HCEC 1CT (cell line): ENCODE measurements around the gene MTMR12.

ENCODE experiments used
- DNase-seq: peaks from one replicate; pipeline ENCODE4 v3.0.0-alpha.2; 2017

The MTMR12 gene, protein sequence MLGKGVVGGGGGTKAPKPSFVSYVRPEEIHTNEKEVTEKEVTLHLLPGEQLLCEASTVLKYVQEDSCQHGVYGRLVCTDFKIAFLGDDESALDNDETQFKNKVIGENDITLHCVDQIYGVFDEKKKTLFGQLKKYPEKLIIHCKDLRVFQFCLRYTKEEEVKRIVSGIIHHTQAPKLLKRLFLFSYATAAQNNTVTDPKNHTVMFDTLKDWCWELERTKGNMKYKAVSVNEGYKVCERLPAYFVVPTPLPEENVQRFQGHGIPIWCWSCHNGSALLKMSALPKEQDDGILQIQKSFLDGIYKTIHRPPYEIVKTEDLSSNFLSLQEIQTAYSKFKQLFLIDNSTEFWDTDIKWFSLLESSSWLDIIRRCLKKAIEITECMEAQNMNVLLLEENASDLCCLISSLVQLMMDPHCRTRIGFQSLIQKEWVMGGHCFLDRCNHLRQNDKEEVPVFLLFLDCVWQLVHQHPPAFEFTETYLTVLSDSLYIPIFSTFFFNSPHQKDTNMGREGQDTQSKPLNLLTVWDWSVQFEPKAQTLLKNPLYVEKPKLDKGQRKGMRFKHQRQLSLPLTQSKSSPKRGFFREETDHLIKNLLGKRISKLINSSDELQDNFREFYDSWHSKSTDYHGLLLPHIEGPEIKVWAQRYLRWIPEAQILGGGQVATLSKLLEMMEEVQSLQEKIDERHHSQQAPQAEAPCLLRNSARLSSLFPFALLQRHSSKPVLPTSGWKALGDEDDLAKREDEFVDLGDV

DNA sequence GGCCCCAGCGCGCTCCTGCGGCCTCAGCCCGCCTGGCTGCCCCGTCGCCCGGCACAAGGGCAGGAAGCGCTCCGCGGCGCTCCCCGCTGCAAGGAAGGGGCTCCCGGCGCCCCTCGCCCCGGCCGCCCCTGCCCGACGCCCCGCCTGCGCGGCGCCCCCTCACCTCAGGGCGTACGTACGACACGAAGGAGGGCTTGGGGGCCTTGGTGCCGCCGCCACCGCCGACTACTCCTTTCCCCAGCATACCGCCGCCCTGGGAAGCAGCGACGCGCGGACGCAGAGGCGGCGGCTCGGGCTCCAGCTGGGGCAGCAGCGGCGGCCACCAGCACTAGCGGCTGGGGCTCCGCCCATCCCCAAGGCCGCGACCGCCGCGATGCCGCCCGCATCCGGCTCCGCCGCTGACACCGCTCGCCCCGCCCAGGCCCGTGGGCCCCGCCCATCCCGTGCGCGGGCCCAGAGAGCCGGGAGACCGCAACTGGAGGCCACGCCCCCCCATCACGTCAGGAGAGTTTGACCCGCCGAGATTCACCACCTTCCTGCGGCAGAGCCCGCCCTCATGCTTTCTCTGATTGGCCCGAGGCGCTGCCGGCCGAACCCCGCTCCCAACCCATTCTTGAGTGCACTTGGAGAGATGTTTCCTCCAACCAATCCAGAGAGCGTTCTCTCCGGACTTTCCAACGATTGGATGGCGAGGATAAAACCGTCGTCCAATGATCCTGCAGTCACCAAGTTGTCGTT, at the start of gene MTMR12:
TSS of gene MTMR12 (minus strand) at position 345 of the 738 bp plus-strand sequence. CDS start at position 244, 101 bp downstream.
- peak; percentile 100 for DNase-seq

DNA sequence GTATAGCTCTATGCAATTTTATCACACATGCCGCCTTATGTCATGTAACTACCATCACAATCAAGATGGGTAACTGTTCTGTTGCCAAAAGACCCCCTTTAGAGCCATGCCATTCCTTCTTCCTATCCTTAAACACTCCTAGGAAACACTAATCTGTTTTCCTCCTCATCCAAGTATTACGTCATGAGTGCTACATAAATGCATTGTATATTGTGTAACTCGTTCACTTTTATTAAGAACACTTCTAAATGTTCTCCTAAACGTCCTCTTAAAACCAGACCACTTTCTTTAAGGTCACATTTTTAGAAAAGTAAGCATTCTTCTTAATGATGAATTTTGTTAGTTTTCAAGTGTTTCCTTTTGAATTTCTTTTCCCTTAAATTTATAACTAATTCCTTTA, 49.8 kb upstream of the MTMR12 start:
- DNase-seq = no peak

DNA sequence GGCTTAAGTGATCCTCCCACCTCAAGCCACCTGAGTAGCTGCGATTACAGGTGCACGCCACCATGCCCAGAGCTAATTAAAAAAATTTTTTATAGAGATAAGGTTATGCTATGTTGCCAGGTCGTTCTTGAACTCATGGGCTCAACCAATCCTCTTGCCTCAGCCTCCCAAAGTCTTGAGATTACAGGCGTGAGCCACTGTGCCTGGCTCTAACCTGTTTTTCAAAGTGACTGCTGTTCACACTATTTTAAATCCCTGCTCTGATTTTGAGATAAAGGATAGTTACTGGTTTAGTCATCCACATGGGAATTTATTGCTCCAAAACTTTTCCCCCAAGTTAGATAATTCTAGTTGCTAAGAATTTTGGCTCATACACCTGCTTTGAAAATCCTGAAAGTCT, 48.2 kb upstream of the MTMR12 start:
- no peak for DNase-seq

DNA sequence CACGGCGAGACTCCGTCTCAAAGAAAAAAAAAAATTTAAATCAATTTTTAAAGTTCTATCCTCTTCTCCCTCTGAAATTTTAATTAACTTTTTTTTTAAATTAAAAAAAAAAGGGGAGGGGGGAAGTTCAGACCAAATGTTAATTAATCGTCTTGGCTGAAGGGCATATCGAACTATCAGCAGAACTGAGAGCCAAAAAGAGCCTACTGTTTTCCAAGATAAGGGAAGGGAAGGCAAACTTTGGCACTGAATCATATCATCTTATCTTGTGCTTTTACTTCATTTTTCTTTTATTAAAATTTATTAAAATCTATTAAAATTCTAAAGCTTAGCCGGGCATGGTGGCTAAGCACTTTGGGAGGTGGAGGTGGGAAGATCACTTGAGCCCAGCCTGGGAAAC, 45.9 kb upstream of the MTMR12 start:
- DNase-seq = no peak

DNA sequence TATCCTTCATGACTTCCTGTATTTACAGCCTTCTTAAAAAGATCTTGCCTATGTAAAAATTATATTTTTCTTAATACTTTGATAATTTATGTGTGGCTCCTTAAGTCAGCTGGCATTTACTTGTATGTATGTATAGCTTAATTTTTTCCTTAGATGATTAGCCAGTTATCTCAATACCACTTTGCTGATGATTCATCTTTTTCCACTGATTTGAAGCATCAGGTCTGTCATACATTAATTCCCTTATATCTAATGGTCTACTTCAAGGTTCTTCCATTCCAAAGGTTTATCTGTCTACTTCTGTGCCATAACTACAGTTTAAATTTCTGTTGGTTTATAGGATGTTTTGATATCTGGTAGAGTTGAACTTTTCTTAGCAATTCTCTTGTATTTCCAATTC, 44.9 kb upstream of the MTMR12 start:
- no peak for DNase-seq

DNA sequence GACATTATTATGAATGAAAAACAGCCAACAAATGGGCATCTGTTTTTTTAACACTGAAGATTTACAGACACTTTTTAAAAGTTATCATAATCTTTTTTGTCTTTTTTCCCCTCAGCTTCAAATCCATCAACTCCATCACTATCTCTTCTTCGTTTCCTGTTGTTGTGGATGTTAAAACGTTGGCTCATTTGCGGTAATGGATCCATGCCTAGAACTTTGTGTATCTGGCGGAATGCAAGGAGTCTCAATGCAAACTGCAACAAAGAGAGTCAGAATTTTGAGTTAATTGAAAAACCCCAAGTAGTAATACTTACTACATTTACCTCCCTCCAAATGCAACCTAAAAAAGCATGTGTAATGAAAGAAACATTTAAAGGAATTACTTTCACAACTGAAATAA, 42.9 kb upstream of the MTMR12 start:
- no peak for DNase-seq

DNA sequence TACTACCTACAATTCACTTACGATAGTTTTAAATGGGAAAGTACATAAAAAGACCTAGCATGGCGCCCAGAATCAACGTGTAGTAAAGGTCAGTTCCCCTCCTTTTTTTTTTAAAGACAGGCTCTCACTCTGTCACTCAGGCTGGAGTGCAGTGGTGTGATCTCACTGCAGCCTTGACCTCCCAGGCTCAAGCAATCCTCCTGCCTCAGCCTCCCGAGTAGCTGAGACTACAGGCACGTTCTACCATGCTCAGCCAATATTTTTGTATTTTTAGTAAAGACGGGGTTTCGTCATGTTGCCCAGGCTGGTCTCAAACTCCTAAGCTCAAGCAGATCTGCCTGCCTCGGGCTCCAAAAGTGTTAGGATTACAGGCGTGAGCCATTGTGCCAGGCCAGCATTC, 40.7 kb upstream of the MTMR12 start:
- DNase-seq = no peak

DNA sequence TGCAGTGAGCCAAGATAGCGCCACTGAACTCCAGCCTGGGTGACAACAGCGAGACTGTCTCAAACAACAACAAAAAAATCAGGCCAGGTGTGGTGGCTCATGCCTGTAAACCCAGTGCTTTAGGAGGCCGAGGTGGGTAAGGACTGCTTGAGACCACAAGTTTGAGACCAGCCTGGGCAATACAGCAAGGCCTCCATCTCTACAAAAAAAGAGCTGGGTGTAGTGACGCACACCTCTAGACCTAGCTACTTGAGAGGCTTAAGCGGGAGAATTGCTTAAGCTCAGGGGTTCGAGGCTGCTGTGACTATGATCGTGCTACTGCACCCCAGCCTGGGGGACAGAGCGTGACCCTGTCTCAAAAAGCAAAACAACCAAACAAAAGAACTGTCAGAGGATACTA, 39.9 kb upstream of the MTMR12 start:
- DNase-seq = no peak

DNA sequence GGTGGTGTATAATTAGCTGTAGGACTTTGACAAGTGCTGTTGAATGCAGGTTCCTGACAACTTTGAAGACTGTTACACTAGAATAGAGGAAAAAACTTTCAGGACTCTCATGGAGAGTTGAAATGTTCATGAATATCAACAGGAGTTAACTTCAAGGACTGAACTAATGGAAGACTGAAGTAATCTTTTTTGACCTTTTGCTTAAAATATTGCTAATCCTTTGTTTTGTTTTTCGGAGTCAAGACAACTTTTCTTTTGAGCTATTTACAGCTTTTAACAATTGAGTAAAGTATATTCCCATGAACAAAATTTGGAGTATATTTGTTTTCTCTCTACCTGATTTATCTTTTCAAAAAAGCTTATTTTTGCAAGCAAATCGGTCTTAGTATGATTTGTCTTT, 34.1 kb upstream of the MTMR12 start:
- no peak for DNase-seq

DNA sequence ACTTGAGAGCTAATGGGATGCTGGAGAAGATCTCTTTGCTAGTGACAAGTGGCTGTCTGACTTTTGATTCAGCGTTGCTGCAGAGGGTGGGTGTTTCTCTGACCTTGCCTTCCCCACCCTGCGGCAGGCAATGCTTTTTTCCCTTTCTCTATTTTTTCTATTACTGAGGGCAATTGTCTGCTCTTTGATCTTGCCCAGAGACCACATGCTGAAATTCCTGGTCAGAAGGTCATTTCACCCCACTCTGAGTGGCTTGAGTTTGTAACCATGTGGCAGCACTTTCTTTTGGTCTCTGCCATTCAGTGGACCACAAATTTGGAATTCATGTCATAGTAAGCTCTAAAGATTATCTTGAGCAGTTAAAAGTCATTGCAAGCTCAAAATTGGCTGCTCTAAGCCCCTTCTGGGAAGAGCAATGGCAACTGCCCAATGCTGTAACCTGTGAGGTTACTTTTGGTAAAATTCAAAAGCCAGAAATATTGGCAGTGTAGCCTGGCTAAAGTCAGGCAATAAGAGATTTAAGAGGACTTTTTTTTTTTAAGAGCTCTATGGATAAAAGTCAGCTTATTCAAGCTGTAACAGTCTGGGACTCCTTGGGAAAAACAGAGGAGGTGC, 30.4 kb upstream of the MTMR12 start:
- no peak for DNase-seq

DNA sequence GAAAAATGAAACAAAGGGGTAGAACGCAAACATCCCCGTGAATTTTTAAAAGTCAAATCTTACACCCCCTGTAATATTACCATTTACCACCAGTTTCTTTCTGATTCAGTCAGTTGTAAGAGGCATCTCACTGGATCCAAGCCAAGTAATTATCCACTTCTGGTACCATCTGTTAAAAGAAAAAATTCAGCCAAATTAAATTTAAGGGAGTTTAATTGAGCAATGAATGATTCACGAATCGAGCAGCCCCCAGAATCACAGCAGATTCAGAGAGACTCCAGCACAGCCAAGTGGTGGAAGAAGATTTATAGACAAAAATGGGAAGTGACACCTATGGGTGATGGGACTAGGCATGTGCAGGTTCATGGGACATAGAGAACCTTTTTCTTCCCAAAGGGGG, 29.9 kb upstream of the MTMR12 start:
- DNase-seq = no peak

DNA sequence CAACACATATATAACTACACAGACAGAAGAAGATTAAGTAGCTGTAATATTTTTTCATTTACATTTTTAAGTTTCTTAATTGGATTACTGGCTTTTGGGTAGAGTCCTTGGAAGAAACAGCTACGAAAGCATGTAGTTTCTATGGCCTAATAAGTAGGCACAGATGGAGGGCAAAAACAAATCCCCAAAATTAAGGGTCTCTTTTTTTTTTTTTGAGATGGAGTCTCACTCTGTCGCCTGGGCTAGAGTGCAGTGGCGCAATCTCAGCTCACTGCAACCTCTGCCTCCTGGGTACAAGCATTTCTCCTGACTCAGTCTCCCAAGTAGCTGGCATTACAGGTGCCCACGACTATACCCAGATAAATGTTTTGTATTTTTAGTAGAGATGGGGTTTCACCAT, 27.1 kb upstream of the MTMR12 start:
- no peak for DNase-seq

DNA sequence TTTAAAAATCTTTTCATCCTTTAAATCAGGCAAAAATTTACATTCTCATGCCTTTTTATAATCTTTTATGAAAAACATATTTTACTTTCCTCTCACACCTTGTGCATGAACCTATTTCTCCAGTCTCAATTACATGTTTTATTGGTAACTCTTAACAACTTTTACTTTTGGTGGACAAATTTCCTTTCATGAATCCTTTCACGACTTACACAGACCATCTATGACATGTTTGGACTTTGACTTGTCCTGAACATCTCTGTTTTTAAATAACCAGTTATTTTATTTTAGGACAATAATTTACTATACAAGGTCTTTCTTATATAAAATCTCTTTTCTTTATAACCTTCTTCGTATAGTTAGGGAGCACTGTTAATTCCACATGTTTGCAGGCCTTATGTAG, 26.5 kb upstream of the MTMR12 start:
- DNase-seq = peak; percentile 9

DNA sequence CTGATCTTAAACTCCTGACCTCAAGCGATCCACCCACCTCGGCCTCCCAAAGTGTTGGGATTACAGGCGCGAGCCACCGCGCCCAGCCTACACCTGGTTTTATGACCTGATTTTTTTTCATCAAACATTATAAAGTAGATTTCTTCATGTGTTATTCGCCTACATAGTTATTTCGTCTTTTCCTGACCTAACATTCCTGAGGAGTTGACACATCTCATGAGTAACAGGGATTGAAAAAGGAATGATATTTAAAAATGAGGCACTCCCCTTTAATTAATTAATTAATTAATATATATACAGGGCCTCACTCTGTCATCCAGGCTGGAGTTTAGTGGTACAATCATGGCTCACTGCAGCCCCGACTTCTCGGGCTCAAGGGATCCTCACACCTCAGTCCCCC, 20.2 kb upstream of the MTMR12 start:
- peak; percentile 32 for DNase-seq

DNA sequence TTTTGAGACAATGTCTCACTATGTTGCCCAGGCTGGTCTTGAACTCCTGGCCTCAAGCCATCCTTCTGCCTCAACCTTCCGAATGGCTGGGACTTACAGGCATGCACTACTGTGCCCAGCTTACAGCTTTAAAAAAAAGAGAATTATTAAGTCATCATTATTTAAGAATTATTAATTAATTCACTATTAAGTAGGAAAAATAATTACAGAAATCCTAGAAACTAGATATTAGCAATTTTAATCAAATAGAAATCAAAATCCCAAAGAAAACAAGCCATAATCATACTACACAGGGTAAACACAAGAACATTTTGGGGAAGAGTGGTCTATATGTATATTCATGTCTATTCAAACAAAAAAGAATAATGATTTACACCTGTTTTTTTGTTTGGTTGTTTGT, 19.6 kb upstream of the MTMR12 start:
- DNase-seq = no peak

DNA sequence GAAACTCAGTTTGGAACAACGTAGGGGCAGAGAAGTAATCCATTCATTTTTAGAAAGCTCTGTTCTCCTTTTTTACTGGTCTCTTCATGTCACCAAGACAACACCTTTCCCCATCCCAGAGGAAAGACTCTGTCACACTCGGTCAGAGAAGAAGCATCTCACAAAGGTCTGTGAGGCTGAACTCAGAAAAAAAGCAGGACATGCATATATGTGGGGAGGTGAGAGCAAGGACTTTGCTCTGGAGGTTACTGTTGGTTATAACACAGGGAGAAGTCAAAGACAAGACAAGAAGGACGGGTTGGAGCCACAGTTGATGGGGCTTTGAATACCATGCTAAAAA, 19.2 kb upstream of the MTMR12 start:
- DNase-seq = no peak

DNA sequence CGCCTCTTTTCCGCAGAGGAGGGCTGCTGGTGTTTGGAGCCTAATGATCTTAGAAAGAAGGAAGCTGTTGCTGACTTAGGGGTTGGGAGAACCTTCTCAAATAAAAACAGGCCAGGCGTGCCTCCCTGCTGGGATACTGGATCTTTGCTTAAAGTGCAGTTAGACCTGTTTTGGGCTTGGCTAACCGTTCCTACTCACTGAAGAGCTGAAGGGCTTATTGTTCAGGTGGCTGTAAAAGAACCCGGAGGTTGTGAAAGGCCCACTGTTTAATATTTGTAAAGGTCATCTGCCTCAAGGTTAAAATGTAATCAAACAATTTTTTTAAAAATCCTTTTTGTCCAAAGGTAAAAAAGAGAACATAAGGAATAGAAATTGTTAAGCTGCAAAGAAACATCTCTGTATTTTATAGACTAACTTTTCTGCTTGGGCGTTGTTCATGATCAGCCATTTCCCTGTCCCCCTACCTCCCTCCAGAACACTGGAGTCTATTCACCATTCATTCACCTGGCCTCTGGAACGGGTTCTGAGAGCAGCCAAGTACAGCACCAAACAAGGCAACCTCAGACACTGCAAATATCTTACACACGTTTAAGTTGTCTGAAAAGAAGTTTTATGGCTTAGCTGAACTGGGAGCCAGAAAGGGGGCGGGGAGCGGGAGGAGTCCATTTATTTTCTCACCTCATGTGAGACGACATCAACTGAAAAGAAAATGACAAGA, 18.6 kb upstream of the MTMR12 start:
- DNase-seq = no peak

DNA sequence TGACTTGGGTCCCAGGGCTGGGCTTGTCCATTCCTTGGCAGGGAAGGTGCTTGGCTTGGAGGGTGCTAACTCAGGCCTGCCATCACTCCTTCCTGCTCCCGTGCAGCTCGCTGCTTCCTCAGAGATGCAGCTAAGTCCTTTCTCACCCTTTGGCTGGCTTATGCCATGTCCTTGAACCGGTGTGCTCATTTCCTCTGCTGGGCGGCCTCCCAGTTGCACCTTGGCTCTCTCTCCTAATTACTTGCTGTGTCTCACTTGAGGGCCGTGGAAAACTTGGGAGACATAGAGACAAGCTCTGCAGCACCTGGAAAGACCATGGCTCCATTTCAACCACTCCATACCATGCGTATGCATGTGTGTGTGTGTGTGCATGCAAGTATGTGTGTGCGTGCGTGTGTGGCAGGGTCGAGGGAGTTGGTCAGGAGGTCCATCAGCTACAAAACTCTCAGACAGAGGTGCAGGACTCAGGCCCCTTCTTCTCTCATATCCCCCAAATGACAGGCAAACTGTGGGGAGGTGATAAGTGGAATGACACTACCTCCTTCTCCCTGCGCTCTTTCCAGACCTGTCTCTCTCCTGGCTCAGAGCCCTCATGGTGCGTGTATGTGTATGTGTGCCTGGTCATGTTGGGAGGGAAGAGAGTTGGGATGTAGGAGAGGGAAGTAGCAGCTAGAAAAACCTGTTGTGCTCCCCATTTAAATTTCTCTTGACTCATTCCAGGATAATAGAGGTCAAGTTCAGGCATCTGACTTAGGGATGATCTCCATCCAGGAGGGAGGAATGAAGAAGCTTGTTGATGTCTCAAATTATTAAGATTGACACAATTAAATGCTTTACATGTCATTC, 17.6 kb upstream of the MTMR12 start:
- no peak for DNase-seq

DNA sequence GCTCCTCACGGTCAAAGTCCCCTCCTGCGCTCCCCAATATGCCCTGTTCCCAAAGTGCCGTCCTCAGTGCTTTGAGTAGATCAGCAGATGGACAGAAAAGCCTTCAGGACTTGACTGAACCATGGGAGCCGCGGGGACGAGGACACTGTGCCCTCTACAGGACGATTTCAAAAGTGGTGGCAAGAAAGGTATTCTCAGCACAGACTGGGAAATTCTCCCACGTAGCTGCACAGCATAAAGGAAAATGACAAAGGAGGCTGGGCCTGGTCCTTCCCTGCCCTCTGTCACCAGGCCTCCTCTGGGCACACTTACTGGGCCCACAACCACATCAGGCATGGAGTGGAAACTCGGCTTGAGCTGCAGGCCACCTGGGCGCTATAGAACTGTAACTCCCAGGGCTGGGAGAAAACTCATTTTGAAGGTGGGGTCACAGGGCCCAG, 16.7 kb upstream of the MTMR12 start:
- DNase-seq = peak; percentile 67

DNA sequence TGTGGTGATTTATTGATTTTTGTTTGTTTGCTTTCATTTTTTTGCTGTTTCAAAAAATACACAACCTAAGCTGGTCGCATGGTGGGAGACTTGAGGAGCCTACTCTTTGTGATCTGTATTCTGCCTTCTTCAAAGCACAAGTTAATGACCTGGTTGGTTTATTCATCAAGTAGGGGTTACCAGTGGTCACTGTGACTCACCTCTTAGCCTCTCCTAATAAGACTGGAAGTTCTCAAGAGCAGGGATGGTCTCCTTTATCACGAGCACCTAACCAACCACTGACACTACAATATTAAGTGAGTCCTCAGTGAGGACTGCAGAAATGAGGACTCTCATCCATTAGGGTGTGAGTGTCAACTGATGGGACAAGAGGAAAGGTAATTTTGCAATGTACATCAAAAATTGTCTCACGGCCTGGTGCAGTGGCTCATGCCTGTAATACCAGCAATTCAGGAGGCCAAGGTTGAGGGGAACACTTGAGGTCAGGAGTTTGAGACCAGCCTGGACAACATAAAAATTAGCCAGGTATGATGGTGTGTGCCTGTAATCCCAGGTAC, 13.6 kb upstream of the MTMR12 start:
- peak; percentile 53 for DNase-seq

DNA sequence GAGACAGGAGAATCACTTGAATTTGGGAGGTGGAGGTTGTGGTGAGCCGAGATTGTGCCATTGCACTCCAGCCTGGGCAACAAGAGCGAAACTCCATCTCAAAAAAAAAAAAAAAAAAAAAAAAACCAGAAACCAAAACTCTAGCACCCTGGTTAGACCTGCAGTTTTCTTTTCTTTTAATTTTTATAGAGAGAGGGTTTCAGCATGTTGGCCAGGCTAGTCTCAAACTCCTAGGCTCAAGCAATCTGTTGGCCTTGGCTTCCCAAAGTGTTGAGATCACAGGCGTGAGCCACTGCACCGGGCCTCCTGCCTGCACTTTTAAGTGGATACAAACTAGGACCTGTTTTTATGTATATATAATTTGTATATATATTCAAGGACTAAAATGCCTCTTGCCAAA, 12.9 kb upstream of the MTMR12 start:
- no peak for DNase-seq
